H9 (cell line): Measurements from ENCODE around the gene ELFN2. TPM values are rescaled to one million over a fixed set of nuclear protein-coding genes. Genes with fewer than 3 reads are reported as not detected.

Experiments used
- DNase-seq: peaks from one replicate; pipeline ENCODE4 v3.0.0-alpha.2; 2017
- H2AFZ ChIP-seq: one replicate; pipeline ENCODE4 v1.6.1; 2013; ENCODE audit warnings: mild to moderate bottlenecking, low read length, control low read depth, moderate library complexity
- H2AK5ac ChIP-seq: 2 replicates; pipeline ENCODE4 v1.6.1; 2013; ENCODE audit warnings: low read length, control low read depth, mixed read lengths; ENCODE audit not compliant: insufficient read length
- H2BK120ac ChIP-seq: one replicate; pipeline ENCODE4 v1.6.1; 2013; ENCODE audit warnings: low read depth, mild to moderate bottlenecking, low read length, control low read depth, inconsistent platforms; ENCODE audit not compliant: poor library complexity, severe bottlenecking
- H2BK12ac ChIP-seq: 2 replicates; pipeline ENCODE4 v1.6.1; 2013; ENCODE audit warnings: low read length, control low read depth, mixed read lengths, low read depth; ENCODE audit not compliant: insufficient read length
- H2BK15ac ChIP-seq: 2 replicates; pipeline ENCODE4 v1.6.1; 2013; ENCODE audit warnings: low read depth, low read length, control low read depth
- H2BK20ac ChIP-seq: one replicate; pipeline ENCODE4 v1.6.1; 2013; ENCODE audit warnings: low read depth, mild to moderate bottlenecking, low read length, control low read depth, inconsistent platforms; ENCODE audit not compliant: poor library complexity, severe bottlenecking
- H2BK5ac ChIP-seq: 2 replicates; pipeline ENCODE4 v1.6.1; 2013; ENCODE audit warnings: low read length, control low read depth, mixed read lengths; ENCODE audit not compliant: insufficient read length
- H3K14ac ChIP-seq: 2 replicates; pipeline ENCODE4 v1.6.1; 2013; ENCODE audit warnings: low read length, control low read depth; ENCODE audit not compliant: insufficient read depth
- H3K18ac ChIP-seq: 2 replicates; pipeline ENCODE4 v1.6.1; 2013; ENCODE audit warnings: low read depth, mild to moderate bottlenecking, mixed read lengths, low read length, control low read depth; ENCODE audit not compliant: insufficient read length
- H3K23ac ChIP-seq: 2 replicates; pipeline ENCODE4 v1.6.1; 2013; ENCODE audit warnings: low read length, control low read depth, mixed read lengths, low read depth; ENCODE audit not compliant: insufficient read length
- H3K23me2 ChIP-seq: 2 replicates; pipeline ENCODE4 v1.6.1; 2013; ENCODE audit warnings: low read depth, mild to moderate bottlenecking, mixed read lengths, low read length, control low read depth; ENCODE audit not compliant: insufficient read length, poor library complexity, severe bottlenecking
- H3K27ac ChIP-seq: 2 replicates; pipeline ENCODE4 v1.5.1; 2013; ENCODE audit warnings: low read length, control low read depth, mixed read lengths, low read depth; ENCODE audit not compliant: insufficient read length
- H3K27me3 ChIP-seq: 2 replicates; pipeline ENCODE4 v1.6.1; 2013; ENCODE audit warnings: low read length, control low read depth, inconsistent platforms; ENCODE audit not compliant: insufficient read depth
- H3K4ac ChIP-seq: 2 replicates; pipeline ENCODE4 v1.6.1; 2013; ENCODE audit warnings: low read depth, mild to moderate bottlenecking, control low read depth, inconsistent platforms, low read length, moderate library complexity
- H3K4me1 ChIP-seq: 2 replicates; pipeline ENCODE4 v1.6.1; 2013; ENCODE audit warnings: low read length, control low read depth, inconsistent platforms; ENCODE audit not compliant: insufficient read depth
- H3K4me2 ChIP-seq: 2 replicates; pipeline ENCODE4 v1.6.1; 2013; ENCODE audit warnings: low read length, control low read depth, mixed read lengths; ENCODE audit not compliant: insufficient read length, insufficient read depth
- H3K56ac ChIP-seq: 2 replicates; pipeline ENCODE4 v1.6.1; 2013; ENCODE audit warnings: low read depth, mild to moderate bottlenecking, mixed read lengths, low read length, control low read depth; ENCODE audit not compliant: insufficient read length
- H3K79me1 ChIP-seq: 2 replicates; pipeline ENCODE4 v1.6.1; 2013; ENCODE audit warnings: low read depth, mild to moderate bottlenecking, moderate library complexity, low read length, control low read depth, inconsistent platforms; ENCODE audit not compliant: insufficient read depth, poor library complexity, severe bottlenecking
- H3K79me2 ChIP-seq: 2 replicates; pipeline ENCODE4 v1.6.1; 2013; ENCODE audit warnings: low read length, control low read depth, inconsistent platforms; ENCODE audit not compliant: insufficient read depth
- H3K9ac ChIP-seq: 2 replicates; pipeline ENCODE4 v1.6.1; 2013; ENCODE audit warnings: low read length, control low read depth, mixed read lengths; ENCODE audit not compliant: insufficient read length; ENCODE audit errors: extremely low read depth
- H3K9me3 ChIP-seq: one replicate; pipeline ENCODE4 v1.6.1; 2013; ENCODE audit warnings: low read depth, low read length, inconsistent platforms; ENCODE audit not compliant: control insufficient read depth
- H3T11ph ChIP-seq: one replicate; pipeline ENCODE4 v1.6.1; 2013; ENCODE audit warnings: mild to moderate bottlenecking, low read length, control low read depth, inconsistent platforms
- H4K20me1 ChIP-seq: one replicate; pipeline ENCODE4 v1.6.1; 2013; ENCODE audit not compliant: control insufficient read depth, insufficient read length, insufficient read depth
- H4K5ac ChIP-seq: 2 replicates; pipeline ENCODE4 v1.6.1; 2013; ENCODE audit warnings: low read depth, mild to moderate bottlenecking, mixed read lengths, low read length, control low read depth; ENCODE audit not compliant: insufficient read length
- H4K8ac ChIP-seq: replicated peaks from 2 replicates; pipeline ENCODE4 v1.6.1; 2013; ENCODE audit warnings: low read length, control low read depth, mixed read lengths, low read depth; ENCODE audit not compliant: insufficient read length
- H4K91ac ChIP-seq: 2 replicates; pipeline ENCODE4 v1.6.1; 2013; ENCODE audit warnings: low read depth, mild to moderate bottlenecking, moderate library complexity, mixed read lengths, low read length, control low read depth; ENCODE audit not compliant: insufficient read length
- H3K27ac Mint-ChIP-seq, 3 experiments: 2 replicates in 2 of 3; 3 replicates in 1 of 3; pipeline ENCODE4 v1.8.0; 2020 to 2021; ENCODE audit warnings: mixed read lengths in 3 of 3, mild to moderate bottlenecking in 1 of 3, moderate library complexity in 1 of 3
- H3K27me3 Mint-ChIP-seq: 2 replicates; pipeline ENCODE4 v1.8.0; 2021; ENCODE audit warnings: low read depth, mild to moderate bottlenecking, moderate library complexity, mixed read lengths
- H3K36me3 Mint-ChIP-seq, 3 experiments: 2 replicates in 2 of 3; 3 replicates in 1 of 3; pipeline ENCODE4 v1.8.0; 2020 to 2021; ENCODE audit warnings: low read depth in 3 of 3, mixed read lengths in 3 of 3; ENCODE audit not compliant: insufficient read depth in 1 of 3
- H3K4me1 Mint-ChIP-seq, 2 experiments: 2 replicates each; pipeline ENCODE4 v1.8.0; 2020; ENCODE audit warnings: mixed read lengths in 2 of 2
- H3K4me3 Mint-ChIP-seq, 2 experiments: 2 replicates in 1 of 2; 3 replicates in 1 of 2; pipeline ENCODE4 v1.8.0; 2020 to 2021; ENCODE audit warnings: mild to moderate bottlenecking in 2 of 2, mixed read lengths in 2 of 2, moderate library complexity in 1 of 2
- H3K9me3 Mint-ChIP-seq, 2 experiments: 2 replicates in 1 of 2; 3 replicates in 1 of 2; pipeline ENCODE4 v1.8.0; 2020; ENCODE audit warnings: mild to moderate bottlenecking in 2 of 2, mixed read lengths in 2 of 2, moderate library complexity in 1 of 2
- WGBS: extraction: QIAGEN DNeasy Blood & Tissue Kit; methylation state at CpG from one replicate; pipeline ENCODE4 v1.1.7; 2013; ENCODE audit warnings: missing lambda C conversion rate, low lambda C conversion rate, mixed read lengths; ENCODE audit not compliant: insufficient read length; ENCODE audit errors: extremely low coverage; 5-methylcytosine and 5-hydroxymethylcytosine counted together
- total RNA-seq: library from RNA; stranded (reverse); gene quantifications from 2 replicates; pipeline ENCODE4 v1.2.1, GENCODE V29; 2021
- TF ChIP-seq, protein P1 (sequence below): fragments of 200-600 bp; sonication (generic); conservative IDR thresholded peaks from 3 replicates; pipeline ENCODE4 v1.8.0; 2021; ENCODE audit warnings: antibody characterized with exemption, mild to moderate bottlenecking

Gene ELFN2
- total RNA-seq, 1 experiment from 2014 or later = 0.70 TPM

DNA sequence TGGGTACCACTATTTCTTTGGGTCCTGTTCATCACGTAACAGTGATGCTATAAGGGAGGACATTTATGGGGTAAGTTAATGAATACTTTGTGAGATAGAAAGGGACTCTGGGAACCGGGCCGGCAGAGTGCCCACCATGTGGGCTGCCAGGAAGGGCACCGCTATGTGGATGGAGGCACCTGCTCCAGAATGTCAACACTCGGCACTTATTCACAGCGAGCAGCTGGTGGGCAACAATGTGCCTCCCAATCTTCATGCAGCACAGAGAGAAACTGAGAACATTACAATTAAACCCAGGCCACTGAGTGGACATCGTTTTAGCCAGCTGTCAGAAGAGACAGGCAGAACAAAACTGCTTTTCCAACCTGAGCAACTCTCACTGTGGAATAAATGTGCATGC is 15.8 kb upstream of the ELFN2 start:
- Mint-ChIP-seq H3K36me3 (peaks cover 0 to 4% (median 3%) of the 10 kb centered on the region in 3 experiments; a peak in 1 of 7 replicates), H3K27ac (no peak overlapping the region), H3K9me3 (peaks cover 5% of the 10 kb centered on the region in 2 experiments; a peak in 4 of 5 replicates), H3K4me1 (no peaks in the 10 kb centered on the region), H3K4me3 (no peak overlapping the region), H3K27me3 (peaks cover 44% of the 10 kb centered on the region)
- H3K4me1 ChIP-seq = no peaks in the 10 kb centered on the region
- no peak overlapping the region for H2BK15ac ChIP-seq
- H4K20me1 ChIP-seq = no peaks in the 10 kb centered on the region
- H2BK12ac ChIP-seq = no peak overlapping the region
- H4K8ac ChIP-seq = no peak overlapping the region
- DNase-seq = no peak
- H2BK120ac ChIP-seq = no peak overlapping the region
- no peak overlapping the region for H2AFZ ChIP-seq
- no peak overlapping the region for H2BK20ac ChIP-seq
- no CpG with 5 or more reads among the region's 7 CpGs for WGBS
- TF ChIP-seq, protein P1, sequence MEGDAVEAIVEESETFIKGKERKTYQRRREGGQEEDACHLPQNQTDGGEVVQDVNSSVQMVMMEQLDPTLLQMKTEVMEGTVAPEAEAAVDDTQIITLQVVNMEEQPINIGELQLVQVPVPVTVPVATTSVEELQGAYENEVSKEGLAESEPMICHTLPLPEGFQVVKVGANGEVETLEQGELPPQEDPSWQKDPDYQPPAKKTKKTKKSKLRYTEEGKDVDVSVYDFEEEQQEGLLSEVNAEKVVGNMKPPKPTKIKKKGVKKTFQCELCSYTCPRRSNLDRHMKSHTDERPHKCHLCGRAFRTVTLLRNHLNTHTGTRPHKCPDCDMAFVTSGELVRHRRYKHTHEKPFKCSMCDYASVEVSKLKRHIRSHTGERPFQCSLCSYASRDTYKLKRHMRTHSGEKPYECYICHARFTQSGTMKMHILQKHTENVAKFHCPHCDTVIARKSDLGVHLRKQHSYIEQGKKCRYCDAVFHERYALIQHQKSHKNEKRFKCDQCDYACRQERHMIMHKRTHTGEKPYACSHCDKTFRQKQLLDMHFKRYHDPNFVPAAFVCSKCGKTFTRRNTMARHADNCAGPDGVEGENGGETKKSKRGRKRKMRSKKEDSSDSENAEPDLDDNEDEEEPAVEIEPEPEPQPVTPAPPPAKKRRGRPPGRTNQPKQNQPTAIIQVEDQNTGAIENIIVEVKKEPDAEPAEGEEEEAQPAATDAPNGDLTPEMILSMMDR = no peak
- no peak overlapping the region for H2BK5ac ChIP-seq
- no peak overlapping the region for H3K23ac ChIP-seq
- no peak overlapping the region for H3K4ac ChIP-seq
- no peak overlapping the region for H3K18ac ChIP-seq
- no peaks in the 10 kb centered on the region for H3K9me3 ChIP-seq
- H3K27me3 ChIP-seq = no peaks in the 10 kb centered on the region
- no peak overlapping the region for H4K91ac ChIP-seq
- no peak overlapping the region for H2AK5ac ChIP-seq
- no peak overlapping the region for H3T11ph ChIP-seq
- no peaks in the 10 kb centered on the region for H3K23me2 ChIP-seq
- no peak overlapping the region for H3K4me2 ChIP-seq
- H3K79me2 ChIP-seq = no peaks in the 10 kb centered on the region
- no peaks in the 10 kb centered on the region for H3K79me1 ChIP-seq
- no peak overlapping the region for H3K56ac ChIP-seq
- H3K14ac ChIP-seq = no peak overlapping the region
- no peak overlapping the region for H3K27ac ChIP-seq
- H3K9ac ChIP-seq = no peak overlapping the region
- H4K5ac ChIP-seq = no peak overlapping the region
